GM21619 (cell line): ENCODE data around the gene PPM1J.
"Not testable (repeated sequence)": the region's sequence is repeated elsewhere in the genome, so short reads cannot be mapped to it uniquely, and the experiment has no call there.

Experiments used
- ATAC-seq: cut with Tn5 transposase; IDR thresholded peaks from one replicate; pipeline ENCODE4 v1.9.1; 2021; ENCODE audit not compliant: unreplicated experiment

PPM1J gene

GRCh38 chr1:112721966-112722524, 6.9 kb upstream of the PPM1J start:
- ATAC-seq: no peak

DNA sequence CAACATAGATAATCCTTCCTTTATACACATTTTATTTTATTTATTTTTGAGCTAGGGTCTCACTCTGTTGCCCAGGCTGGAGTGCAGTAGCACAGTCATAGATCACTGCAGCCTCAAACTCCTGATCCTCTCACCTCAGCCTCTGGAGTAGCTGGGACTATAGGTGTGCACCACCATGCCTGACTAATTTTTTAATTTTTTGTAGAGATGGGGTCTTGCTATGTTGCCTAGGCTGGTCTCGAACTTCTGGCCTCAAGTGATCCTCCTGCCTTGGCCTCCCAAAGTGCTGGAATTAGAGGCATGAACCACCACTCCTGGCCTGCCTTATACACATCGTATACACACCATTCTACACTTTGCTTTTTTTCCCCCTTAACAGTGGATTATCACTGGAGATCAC, 6.2 kb upstream of the PPM1J start:
- not testable (repeated sequence) for ATAC-seq

DNA sequence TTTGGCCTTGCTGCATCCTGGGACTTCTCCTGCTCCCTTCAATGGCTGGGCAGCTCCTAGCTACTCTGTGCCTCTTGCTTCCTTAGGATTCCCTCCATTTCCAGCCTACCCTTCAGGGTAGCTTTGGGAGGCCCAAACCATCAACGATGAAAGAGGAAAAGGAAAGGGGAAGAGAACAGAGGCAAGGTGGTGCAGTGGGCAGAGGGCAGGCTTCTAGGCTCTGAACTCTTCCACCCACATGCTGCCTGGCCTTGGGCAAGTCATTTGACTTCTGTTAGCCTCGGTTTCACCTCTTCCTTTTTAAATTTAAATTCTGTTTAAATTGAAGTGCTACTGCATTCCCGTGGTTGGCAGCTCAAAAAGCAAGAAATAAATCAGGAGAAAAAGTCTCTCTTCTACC, 5.7 kb upstream of the PPM1J start:
- ATAC-seq: no peak

GRCh38 chr1:112719706-112720105, 4.6 kb upstream of the PPM1J start:
- ATAC-seq: no peak

GRCh38 chr1:112718691-112719418, 3.7 kb upstream of the PPM1J start:
- no peak for ATAC-seq

- ATAC-seq: no peak
Measured at GRCh38 chr1:112717263-112717873, 2.2 kb upstream of the PPM1J start.

- peak; percentile 37 for ATAC-seq
Measured at GRCh38 chr1:112716133-112716720, 1.1 kb upstream of the PPM1J start.

GRCh38 chr1:112714313-112715263, 544 bp downstream of the PPM1J start:
- ATAC-seq: no peak

- no peak for ATAC-seq
Measured at GRCh38 chr1:112713466-112714312, 1.4 kb downstream of the PPM1J start.

DNA sequence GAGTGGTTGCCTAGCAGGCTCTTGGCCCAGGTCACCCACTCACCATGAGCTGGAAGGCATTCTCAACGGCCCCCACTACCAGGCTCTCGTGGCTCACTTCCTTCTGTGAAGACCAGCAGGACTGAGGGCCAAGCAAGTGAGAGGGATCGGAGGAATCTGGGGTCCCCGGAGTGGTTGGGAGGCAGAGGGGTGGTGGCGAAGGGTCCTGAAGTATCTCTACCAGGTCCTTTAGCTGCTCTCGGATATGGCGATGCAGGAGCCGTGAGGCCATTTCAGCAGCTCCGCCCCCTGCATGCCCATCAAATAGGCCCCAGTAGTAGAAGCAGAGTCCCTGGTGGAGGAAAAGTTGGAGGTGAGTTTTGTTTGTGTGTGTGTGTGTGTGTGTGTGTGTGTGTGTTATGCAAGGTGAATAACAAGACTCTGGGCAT, 2.4 kb downstream of the PPM1J start:
- no peak for ATAC-seq

GRCh38 chr1:112712191-112712590, 2.9 kb downstream of the PPM1J start:
- no peak for ATAC-seq

DNA sequence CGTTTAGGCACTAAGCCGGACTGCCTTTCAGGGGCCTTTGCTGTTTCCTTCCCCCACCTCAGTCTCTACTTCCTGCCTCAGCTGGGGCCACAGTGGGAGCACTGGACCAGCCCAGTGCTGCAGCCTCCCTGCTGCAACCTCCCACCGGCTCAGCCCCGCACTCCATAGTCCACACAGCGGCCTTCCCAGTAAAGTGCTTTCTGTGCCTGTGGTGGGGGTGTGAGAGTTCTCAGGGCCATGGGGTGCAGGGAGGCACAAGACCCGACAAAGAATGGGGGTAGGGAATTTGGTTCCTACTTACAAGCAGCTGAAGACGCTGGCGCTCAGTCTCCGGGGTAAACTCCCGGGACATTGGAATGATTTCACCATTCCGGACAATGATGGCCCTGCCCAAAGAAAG, 3.5 kb downstream of the PPM1J start:
- no peak for ATAC-seq

- ATAC-seq: no peak
Measured at GRCh38 chr1:112711041-112711440, 4.1 kb downstream of the PPM1J start.

GRCh38 chr1:112710586-112710985, 4.5 kb downstream of the PPM1J start:
- ATAC-seq: no peak

DNA sequence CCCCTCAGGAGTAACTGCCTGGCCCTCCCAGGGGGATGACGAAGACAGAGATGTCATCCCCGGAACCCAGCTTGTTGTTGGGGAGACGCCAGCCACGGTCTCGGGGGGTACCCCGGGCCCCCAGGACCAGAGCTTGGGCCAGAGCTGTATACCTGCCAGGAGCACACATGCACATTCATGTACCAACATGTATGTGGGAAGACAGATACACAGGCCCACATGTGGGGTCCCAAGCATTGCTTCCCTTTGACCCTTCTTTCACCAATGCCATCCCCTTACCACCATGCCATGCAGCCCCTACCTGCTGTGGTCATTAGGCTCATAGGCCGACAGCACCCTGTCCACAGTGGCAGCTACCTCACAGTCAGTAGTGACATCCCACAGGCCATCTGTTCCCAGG, 5.0 kb downstream of the PPM1J start:
- no peak for ATAC-seq

- ATAC-seq: no peak
Measured at GRCh38 chr1:112708489-112708888, 6.6 kb downstream of the PPM1J start.

DNA sequence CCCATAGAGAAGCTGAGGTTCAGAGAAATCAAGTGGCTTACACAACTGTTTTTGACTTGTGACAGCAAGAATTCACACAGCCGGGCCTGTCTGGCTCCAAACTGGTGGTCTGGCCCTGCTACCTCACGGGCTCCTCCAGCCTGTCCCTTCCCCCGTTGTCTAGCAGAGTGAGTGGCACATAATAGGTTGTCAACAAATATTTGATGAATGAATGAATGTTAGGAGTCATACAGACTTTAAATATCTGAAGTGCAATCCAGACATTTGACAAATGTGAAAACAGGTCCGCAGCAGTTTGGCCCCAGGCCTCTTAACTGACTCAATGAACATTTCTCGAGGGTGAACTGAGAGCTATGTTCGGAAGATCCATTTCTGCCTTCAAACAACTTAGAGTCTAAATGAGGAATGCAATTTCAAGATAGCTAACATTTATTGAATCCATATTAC, 7.1 kb downstream of the PPM1J start:
- no peak for ATAC-seq

DNA sequence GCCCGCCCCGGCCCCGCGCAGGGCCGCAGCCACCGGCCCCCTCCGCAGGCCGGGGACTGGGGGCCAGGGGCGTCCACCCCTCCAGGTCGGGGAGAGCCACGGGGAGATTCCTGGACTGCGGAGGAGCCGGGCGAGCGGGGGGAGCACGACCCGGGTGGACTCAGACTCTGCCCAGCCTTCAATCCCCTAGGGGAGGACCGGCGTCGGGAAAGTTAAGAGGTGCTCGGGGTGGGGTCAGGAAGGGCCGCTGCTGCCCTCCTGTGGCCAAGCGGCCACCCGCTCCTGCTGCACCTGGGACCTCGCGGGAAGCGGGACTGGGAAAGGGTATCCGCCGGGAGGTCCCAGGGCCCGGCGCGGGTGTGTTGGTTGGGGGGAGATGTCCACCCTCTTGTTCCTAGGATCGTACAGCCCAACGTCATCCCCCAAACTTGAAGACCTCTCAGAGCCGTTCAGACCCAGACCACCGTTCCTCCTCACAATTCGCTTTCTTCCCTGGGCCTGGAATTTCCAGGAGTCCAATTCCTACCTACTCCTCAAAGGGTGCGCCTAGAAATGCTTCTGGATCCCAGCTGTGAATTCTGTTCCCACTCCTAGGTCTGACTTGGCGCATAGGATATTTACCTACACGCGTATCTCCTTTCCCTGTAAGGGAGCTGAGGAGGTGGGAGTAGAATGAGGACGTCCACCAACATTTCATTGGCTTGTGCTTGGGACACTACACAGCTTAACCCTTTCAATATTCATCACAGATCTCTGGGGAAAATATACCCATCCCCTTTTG, 7.7 kb downstream of the PPM1J start:
- ATAC-seq: peak; percentile 52

- ATAC-seq: peak; percentile 51
Measured at GRCh38 chr1:112706505-112707220, 8.5 kb downstream of the PPM1J start, which contains the start of gene RHOC. Gene RHOC (minus strand): TSS chr1:112707127. CDS start chr1:112703799, 3,328 bp downstream.
